HEK293T (cell line): ENCODE results near the gene PLCZ1.

Experiments
- FOXA1 ChIP-seq: fragments of 450-650 bp; IDR thresholded peaks from 2 replicates; pipeline ENCODE4 v1.6.1; 2016; ENCODE audit warnings: mild to moderate bottlenecking
- FOXM1 ChIP-seq: fragments of 450-650 bp; IDR thresholded peaks from 2 replicates; pipeline ENCODE4 v1.6.1; 2017; ENCODE audit warnings: mild to moderate bottlenecking, borderline replicate concordance
- HDGF ChIP-seq: fragments of 450-650 bp; IDR thresholded peaks from 2 replicates; pipeline ENCODE4 v1.6.1; 2017; ENCODE audit warnings: antibody characterized with exemption, borderline replicate concordance
- L3MBTL2 ChIP-seq: fragments of 450-650 bp; conservative IDR thresholded peaks from 2 replicates; pipeline ENCODE4 v1.6.1; 2016; ENCODE audit warnings: mild to moderate bottlenecking
- LEF1 ChIP-seq: fragments of 450-650 bp; IDR thresholded peaks from 2 replicates; pipeline ENCODE4 v1.6.1; 2017; ENCODE audit warnings: mild to moderate bottlenecking, borderline replicate concordance
- SUZ12 ChIP-seq: fragments of 450-650 bp; IDR thresholded peaks from 2 replicates; pipeline ENCODE4 v1.6.1; 2016; ENCODE audit warnings: mild to moderate bottlenecking

GRCh38 chr12:18782827-18783226 is 45.0 kb upstream of the PLCZ1 start:
- no peak for TF ChIP-seq HDGF
- TF ChIP-seq L3MBTL2, result no peak
- no peak for TF ChIP-seq SUZ12
- TF ChIP-seq LEF1, result no peak
- no peak for TF ChIP-seq FOXM1
- TF ChIP-seq FOXA1, result no peak
